ENCODE measurements around the gene S100A5. TPM values are rescaled to one million over a fixed set of nuclear protein-coding genes. Genes with fewer than 3 reads are reported as not detected.

Gene S100A5
- total RNA-seq, 1 experiment from 2014 or later, result 6.0 TPM

- no peak overlapping the region for H3K4me3 ChIP-seq (replicated peaks in 1 of 2; ENCODE audit: low read depth in 1 of 2, low read length in 2 of 2)
- H3K27me3 ChIP-seq (ENCODE audit: insufficient read depth, low read length), result no peaks in the 10 kb centered on the region
- H3K36me3 ChIP-seq (ENCODE audit: control insufficient read depth in 1 of 2, insufficient read depth in 2 of 2, low read length in 2 of 2), result no peaks in the 10 kb centered on the region
- H4K20me1 ChIP-seq (ENCODE audit: insufficient read depth), result no peaks in the 10 kb centered on the region
- no peak overlapping the region for H3K9ac ChIP-seq (ENCODE audit: low read length)
- ChIA-PET POLR2A (interaction anchor here (1.6 to 4.0 kb wide), 2 partner anchors 25 kb away, joined by 12 to 16 read pairs; partner anchors contain the start of gene S100A6), CTCF (no interaction called here), RAD21 (ENCODE audit: low non-redundant PET in 1 of 2, low total read pairs in 2 of 2, uncharacterized antibody in 2 of 2, unreplicated experiment in 2 of 2) (interaction anchor here (0.7 kb wide), 2 partner anchors 19 to 22 kb away, joined by 4 read pairs; partner anchors contain the start of gene S100A5 (in 1 of the 2))
- no TSS peak for BruUV-seq (replicated peaks)
- H3K9me3 ChIP-seq (ENCODE audit: control insufficient read depth in 1 of 2, insufficient read depth in 1 of 2, low read depth in 1 of 2, low read length in 2 of 2), result no peaks in the 10 kb centered on the region
- no peaks in the 10 kb centered on the region for H3K9me2 ChIP-seq (ENCODE audit: insufficient read depth)
- ATAC-seq, result no peak
- intact Hi-C loops (cut with micrococcal nuclease), result no loop called here
- H3K79me2 ChIP-seq (ENCODE audit: insufficient read depth, low read length), result no peaks in the 10 kb centered on the region
- TF ChIP-seq POLR2AphosphoS5 (IDR thresholded peaks at IDR 0.05; ENCODE audit: low read depth, low read length) (no peak), EZH2phosphoT487 (IDR thresholded peaks at IDR 0.05; ENCODE audit: borderline replicate concordance) (no peak), EGR1 (IDR thresholded peaks at IDR 0.05; ENCODE audit: low read depth) (no peak), REST (IDR thresholded peaks at IDR 0.05; ENCODE audit: low read depth) (no peak), SRF (IDR thresholded peaks at IDR 0.05; ENCODE audit: low read depth) (no peak), CTCF (IDR thresholded peaks at IDR 0.05 in 2 of 3, conservative IDR thresholded peaks at IDR 0.05 in 1 of 3; ENCODE audit: borderline replicate concordance in 1 of 3, insufficient read depth in 1 of 3, low read depth in 2 of 3, low read length in 2 of 3) (no peak), CEBPB (IDR thresholded peaks at IDR 0.05; ENCODE audit: low read depth) (no peak), ATF3 (IDR thresholded peaks at IDR 0.05) (no peak), ZNF274 (IDR thresholded peaks at IDR 0.05; ENCODE audit: low read depth, low read length) (no peak), SIN3A (IDR thresholded peaks at IDR 0.05; ENCODE audit: low read depth) (no peak), ZFX (IDR thresholded peaks at IDR 0.05) (no peak), TCF7L2 (IDR thresholded peaks at IDR 0.05; ENCODE audit: borderline replicate concordance, extremely low read depth, insufficient read depth, insufficient read length) (no peak), FOSL1 (IDR thresholded peaks at IDR 0.05; ENCODE audit: low read depth) (no peak), MAX (IDR thresholded peaks at IDR 0.05) (no peak), RAD21 (IDR thresholded peaks at IDR 0.05; ENCODE audit: low read depth) (no peak), ZBTB33 (IDR thresholded peaks at IDR 0.05; ENCODE audit: extremely low read depth, insufficient replicate concordance, low read length) (no peak), ELF1 (IDR thresholded peaks at IDR 0.05; ENCODE audit: borderline replicate concordance, low read depth) (no peak)
- no peak overlapping the region for H2AFZ ChIP-seq (ENCODE audit: low read depth, low read length, poor library complexity, severe bottlenecking)
- DNase-seq (ENCODE audit: low read depth, low spot score), result no peak
- no peak overlapping the region for H3K4me2 ChIP-seq (ENCODE audit: low read length)
- H3K4me1 ChIP-seq (ENCODE audit: control insufficient read depth in 1 of 2, insufficient read depth in 2 of 2, low read length in 2 of 2), result peaks cover 25 to 41% of the 10 kb centered on the region in 2 experiments
- H3K27ac ChIP-seq (ENCODE audit: low read depth, low read length), result no peak overlapping the region
These were observed 19.5 kb upstream of the S100A5 start for GRCh38 chr1:153560241-153560640.
